Brain microvascular endothelial cell (primary cell): ENCODE measurements around the gene SERPINF2.

Source experiments
- DNase-seq: peaks from one replicate; pipeline ENCODE4 v3.0.0-alpha.2; 2020
- H3K27ac ChIP-seq: fragments of 250-450 bp; sonication (Bioruptor Pico); 2 replicates; pipeline ENCODE4 v1.5.1; 2020; ENCODE audit warnings: mild to moderate bottlenecking, moderate library complexity
- H3K27me3 ChIP-seq: fragments of 250-450 bp; sonication (Bioruptor Pico); replicated peaks from 2 replicates; pipeline ENCODE4 v1.5.1; 2020; ENCODE audit warnings: mild to moderate bottlenecking
- H3K36me3 ChIP-seq: fragments of 250-450 bp; sonication (Bioruptor Pico); replicated peaks from 2 replicates; pipeline ENCODE4 v1.5.1; 2020; ENCODE audit warnings: mild to moderate bottlenecking
- H3K4me3 ChIP-seq: 2 replicates; pipeline ENCODE4 v1.5.1; 2011; ENCODE audit warnings: low read depth, mild to moderate bottlenecking, control low read depth, low read length, moderate library complexity
- in situ Hi-C: cut with HindIII; loops from 2 replicates; pipeline ENCODE4 v1.10.0; 2017; ENCODE audit warnings: low sequenced_read_pairs, low pct_ligation_motif_present
- TF ChIP-seq, protein P1 (sequence below): IDR thresholded peaks from 2 replicates; pipeline ENCODE4 v1.5.1; 2011; ENCODE audit warnings: low read depth, mild to moderate bottlenecking, moderate library complexity, low read length, control low read depth, inconsistent platforms; ENCODE audit errors: missing control alignments

Gene SERPINF2

DNA sequence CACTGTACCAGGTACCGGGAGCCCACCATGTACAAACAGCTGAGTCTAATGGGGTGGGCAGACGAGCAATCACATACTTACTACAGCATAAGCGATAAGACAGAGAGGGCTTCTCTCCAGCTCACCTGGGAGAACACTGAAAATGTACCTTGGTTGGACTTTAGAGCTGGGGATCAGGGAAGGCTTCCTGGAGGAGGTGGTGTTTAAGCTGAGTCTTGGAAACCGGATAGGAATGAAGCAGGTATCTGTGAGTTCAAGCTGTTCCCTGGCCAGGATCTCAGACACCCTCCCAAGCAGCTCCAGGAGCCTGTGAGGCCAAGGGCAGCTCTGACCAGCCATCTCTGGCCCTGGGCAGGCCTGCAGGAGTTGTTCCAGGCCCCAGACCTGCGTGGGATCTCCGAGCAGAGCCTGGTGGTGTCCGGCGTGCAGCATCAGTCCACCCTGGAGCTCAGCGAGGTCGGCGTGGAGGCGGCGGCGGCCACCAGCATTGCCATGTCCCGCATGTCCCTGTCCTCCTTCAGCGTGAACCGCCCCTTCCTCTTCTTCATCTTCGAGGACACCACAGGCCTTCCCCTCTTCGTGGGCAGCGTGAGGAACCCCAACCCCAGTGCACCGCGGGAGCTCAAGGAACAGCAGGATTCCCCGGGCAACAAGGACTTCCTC lies 11.2 kb downstream of the SERPINF2 start:
- no peak for DNase-seq
- H3K27me3 ChIP-seq = no peaks in the 10 kb centered on the region
- H3K27ac ChIP-seq = no peak overlapping the region
- TF ChIP-seq, protein P1, sequence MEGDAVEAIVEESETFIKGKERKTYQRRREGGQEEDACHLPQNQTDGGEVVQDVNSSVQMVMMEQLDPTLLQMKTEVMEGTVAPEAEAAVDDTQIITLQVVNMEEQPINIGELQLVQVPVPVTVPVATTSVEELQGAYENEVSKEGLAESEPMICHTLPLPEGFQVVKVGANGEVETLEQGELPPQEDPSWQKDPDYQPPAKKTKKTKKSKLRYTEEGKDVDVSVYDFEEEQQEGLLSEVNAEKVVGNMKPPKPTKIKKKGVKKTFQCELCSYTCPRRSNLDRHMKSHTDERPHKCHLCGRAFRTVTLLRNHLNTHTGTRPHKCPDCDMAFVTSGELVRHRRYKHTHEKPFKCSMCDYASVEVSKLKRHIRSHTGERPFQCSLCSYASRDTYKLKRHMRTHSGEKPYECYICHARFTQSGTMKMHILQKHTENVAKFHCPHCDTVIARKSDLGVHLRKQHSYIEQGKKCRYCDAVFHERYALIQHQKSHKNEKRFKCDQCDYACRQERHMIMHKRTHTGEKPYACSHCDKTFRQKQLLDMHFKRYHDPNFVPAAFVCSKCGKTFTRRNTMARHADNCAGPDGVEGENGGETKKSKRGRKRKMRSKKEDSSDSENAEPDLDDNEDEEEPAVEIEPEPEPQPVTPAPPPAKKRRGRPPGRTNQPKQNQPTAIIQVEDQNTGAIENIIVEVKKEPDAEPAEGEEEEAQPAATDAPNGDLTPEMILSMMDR = no peak
- in situ Hi-C loops = no loop called here
- no peak overlapping the region for H3K4me3 ChIP-seq
- H3K36me3 ChIP-seq = no peaks in the 10 kb centered on the region

DNA sequence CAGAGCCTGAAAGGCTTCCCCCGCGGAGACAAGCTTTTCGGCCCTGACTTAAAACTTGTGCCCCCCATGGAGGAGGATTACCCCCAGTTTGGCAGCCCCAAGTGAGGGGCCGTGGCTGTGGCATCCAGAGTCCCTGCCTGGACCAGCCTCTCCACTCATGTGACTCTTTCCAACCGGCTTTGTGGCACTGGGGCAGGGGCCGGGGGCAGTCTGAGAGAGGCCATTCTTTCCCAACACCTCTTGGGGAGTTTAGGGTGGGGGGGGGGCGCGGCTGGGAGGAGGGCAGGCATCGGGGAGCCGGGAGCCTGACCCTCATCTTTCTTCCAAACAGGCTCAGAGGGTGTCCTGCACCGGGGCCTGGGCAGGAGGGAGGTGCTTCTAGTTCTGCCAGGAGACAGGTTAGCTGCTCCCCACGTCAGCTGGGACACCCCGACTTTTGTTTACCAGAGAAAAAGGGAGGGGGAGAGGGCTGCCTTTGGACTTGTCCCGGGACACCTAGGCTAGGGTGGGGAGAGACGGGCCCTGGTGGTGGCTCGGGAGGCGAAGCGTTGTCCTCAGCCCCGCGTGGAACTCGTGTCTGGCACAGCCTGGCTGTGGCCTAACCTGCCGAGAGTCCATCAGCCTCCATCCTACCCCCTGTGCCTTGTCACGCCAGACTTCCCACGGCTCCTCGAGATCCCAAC lies 11.9 kb downstream of the SERPINF2 start:
- Histone ChIP-seq H3K36me3 (no peaks in the 10 kb centered on the region), H3K27ac (no peak overlapping the region), H3K4me3 (no peak overlapping the region), H3K27me3 (no peaks in the 10 kb centered on the region)
- TF ChIP-seq, protein P1 = no peak
- in situ Hi-C loops = no loop called here
- no peak for DNase-seq

DNA sequence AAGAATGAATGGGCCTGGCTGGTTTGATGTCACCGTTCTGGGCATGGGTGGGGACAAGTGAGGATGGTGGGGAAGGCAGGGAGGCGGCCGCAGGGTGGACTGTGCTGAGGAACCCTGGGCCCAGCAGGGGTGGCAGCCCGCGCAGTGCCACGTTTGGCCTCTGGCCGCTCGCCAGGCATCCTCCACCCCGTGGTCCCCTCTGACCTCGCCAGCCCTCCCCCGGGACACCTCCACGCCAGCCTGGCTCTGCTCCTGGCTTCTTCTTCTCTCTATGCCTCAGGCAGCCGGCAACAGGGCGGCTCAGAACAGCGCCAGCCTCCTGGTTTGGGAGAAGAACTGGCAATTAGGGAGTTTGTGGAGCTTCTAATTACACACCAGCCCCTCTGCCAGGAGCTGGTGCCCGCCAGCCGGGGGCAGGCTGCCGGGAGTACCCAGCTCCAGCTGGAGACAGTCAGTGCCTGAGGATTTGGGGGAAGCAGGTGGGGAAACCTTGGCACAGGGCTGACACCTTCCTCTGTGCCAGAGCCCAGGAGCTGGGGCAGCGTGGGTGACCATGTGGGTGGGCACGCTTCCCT lies 12.7 kb downstream of the SERPINF2 start:
- in situ Hi-C loops = no loop called here

DNA sequence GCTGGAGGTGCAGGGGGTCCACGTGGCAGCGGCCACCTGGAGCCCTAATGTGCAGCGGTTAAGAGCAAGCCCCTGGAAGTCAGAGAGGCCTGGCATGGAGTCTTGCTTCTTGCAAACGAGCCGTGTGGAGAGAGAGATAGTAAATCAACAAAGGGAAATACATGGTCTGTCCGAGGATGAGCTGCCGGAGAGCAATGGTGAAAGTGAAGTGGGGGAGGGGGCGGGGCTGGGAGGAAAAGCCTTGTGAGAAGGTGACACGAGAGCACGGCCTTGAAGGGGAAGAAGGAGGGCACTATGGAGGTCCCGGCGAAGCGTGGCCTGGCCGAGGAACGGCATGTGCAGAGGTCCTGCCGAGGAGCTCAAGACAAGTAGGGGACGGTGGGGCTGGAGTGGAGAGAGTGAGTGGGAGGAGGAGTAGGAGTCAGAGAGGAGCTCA lies 13.2 kb downstream of the SERPINF2 start:
- Histone ChIP-seq H3K4me3 (no peak overlapping the region), H3K27ac (no peak overlapping the region), H3K27me3 (no peaks in the 10 kb centered on the region), H3K36me3 (no peaks in the 10 kb centered on the region)
- DNase-seq = no peak
- in situ Hi-C loops = no loop called here
- TF ChIP-seq, protein P1 = no peak

More for the DNA sequence above, 12.7 kb downstream of the SERPINF2 start:
- H3K27me3 ChIP-seq = no peaks in the 10 kb centered on the region
- H3K4me3 ChIP-seq = no peak overlapping the region
- no peak for DNase-seq
- H3K36me3 ChIP-seq = no peaks in the 10 kb centered on the region
- TF ChIP-seq, protein P1 = no peak
- H3K27ac ChIP-seq = no peak overlapping the region

DNA sequence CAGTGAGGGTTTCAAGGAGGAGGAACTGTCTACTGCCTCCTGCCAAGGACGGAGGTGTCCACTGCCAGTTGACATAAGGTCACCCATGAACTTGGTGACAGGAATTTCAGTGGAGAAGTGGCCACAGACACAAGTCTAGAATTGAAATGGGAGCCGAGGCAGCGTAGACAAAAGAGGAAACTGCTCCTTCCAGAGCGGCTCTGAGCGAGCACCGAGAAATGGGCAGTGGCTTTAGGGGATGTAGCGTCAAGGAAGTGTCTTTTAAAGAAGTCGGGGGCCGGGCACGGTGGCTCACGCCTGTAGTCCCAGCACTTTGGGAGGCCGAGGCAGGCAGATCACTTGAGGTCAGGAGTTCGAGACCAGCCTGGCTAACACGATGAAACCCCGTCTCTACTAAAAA lies 16.1 kb downstream of the SERPINF2 start:
- TF ChIP-seq, protein P1 = no peak
- in situ Hi-C loops = no loop called here
- Histone ChIP-seq H3K4me3 (no peak overlapping the region), H3K27ac (no peak overlapping the region), H3K27me3 (no peaks in the 10 kb centered on the region), H3K36me3 (no peaks in the 10 kb centered on the region)
- no peak for DNase-seq
